OCI-LY7 (cell line): ENCODE measurements around the gene ENAH. TPM values are rescaled to one million over a fixed set of nuclear protein-coding genes. Genes with fewer than 3 reads are reported as not detected.

Experiments used
- BruUV-seq: library from RNA; stranded (reverse); fragments of 400-500 nt; replicated peaks from 2 replicates; lab custom pipeline; 2021; lab: Mats Ljungman, UMichigan
- CTCF ChIA-PET: fragments of 300-600 bp; sonication (Branson Sonifier 250); formaldehyde crosslinking; loops from one replicate; lab custom pipeline; 2022; ENCODE audit warnings: antibody characterized with exemption; ENCODE audit not compliant: unreplicated experiment; lab: Charles Lee
- POLR2A ChIA-PET: fragments of 300-600 bp; sonication (Branson Sonifier 250); formaldehyde crosslinking; loops from one replicate; lab custom pipeline; 2022; ENCODE audit warnings: antibody characterized with exemption; lab: Charles Lee
- DNase-seq: peaks from one replicate; pipeline ENCODE4 v3.0.0-alpha.2; 2015; ENCODE audit warnings: low spot score
- H2AFZ ChIP-seq: fragments of 200-600 bp; sonication (generic), shearing (Covaris generic); 2 replicates; pipeline ENCODE4 v1.6.1; 2014; ENCODE audit warnings: mild to moderate bottlenecking, antibody characterized with exemption, low read length, moderate library complexity
- H3K27ac ChIP-seq: fragments of 200-600 bp; sonication (generic); 2 replicates; pipeline ENCODE4 v1.5.1; 2014; ENCODE audit warnings: mixed run types, low read depth, mild to moderate bottlenecking, moderate library complexity, low read length, inconsistent platforms; ENCODE audit not compliant: poor library complexity, severe bottlenecking
- H3K36me3 ChIP-seq: fragments of 200-600 bp; sonication (generic); 2 replicates; pipeline ENCODE4 v1.6.1; 2014; ENCODE audit warnings: mild to moderate bottlenecking, antibody characterized with exemption, low read length, moderate library complexity, mixed read lengths; ENCODE audit not compliant: insufficient read depth
- H3K4me1 ChIP-seq: fragments of 200-600 bp; sonication (generic); 2 replicates; pipeline ENCODE4 v1.5.1; 2014; ENCODE audit warnings: mild to moderate bottlenecking, low read length; ENCODE audit not compliant: insufficient read depth, poor library complexity, severe bottlenecking
- H3K4me2 ChIP-seq: fragments of 200-600 bp; sonication (generic); 2 replicates; pipeline ENCODE4 v1.6.1; 2014; ENCODE audit warnings: mild to moderate bottlenecking, low read length
- H3K4me3 ChIP-seq: fragments of 200-600 bp; sonication (generic); 2 replicates; pipeline ENCODE4 v1.5.1; 2014; ENCODE audit warnings: mild to moderate bottlenecking, low read depth, low read length; ENCODE audit not compliant: poor library complexity, severe bottlenecking
- H3K79me2 ChIP-seq: fragments of 200-600 bp; sonication (generic); 2 replicates; pipeline ENCODE4 v1.6.1; 2016; ENCODE audit warnings: low read depth, mild to moderate bottlenecking, low read length, moderate library complexity, mixed read lengths; ENCODE audit not compliant: insufficient read depth
- H3K9me2 ChIP-seq: fragments of 200-600 bp; sonication (generic); 2 replicates; pipeline ENCODE4 v1.6.1; 2016; ENCODE audit warnings: mild to moderate bottlenecking, low read length, mixed read lengths; ENCODE audit not compliant: insufficient read depth
- H3K9me3 ChIP-seq: fragments of 200-600 bp; sonication (generic); 2 replicates; pipeline ENCODE4 v1.6.1; 2014; ENCODE audit warnings: mild to moderate bottlenecking, mixed run types, low read length, mixed read lengths
- H4K20me1 ChIP-seq: fragments of 200-600 bp; sonication (generic); 2 replicates; pipeline ENCODE4 v1.6.1; 2014; ENCODE audit warnings: mild to moderate bottlenecking, antibody characterized with exemption, low read length, moderate library complexity, mixed read lengths; ENCODE audit not compliant: insufficient read depth
- CTCF ChIP-seq: fragments of 200-600 bp; sonication (generic); conservative IDR thresholded peaks from 2 replicates; pipeline ENCODE4 v1.5.1; 2014; ENCODE audit warnings: mild to moderate bottlenecking, antibody characterized with exemption, low read length, moderate library complexity, mixed read lengths
- EZH2phosphoT487 ChIP-seq: fragments of 200-600 bp; sonication (generic); IDR thresholded peaks from 2 replicates; pipeline ENCODE4 v1.6.1; 2018; ENCODE audit warnings: low read depth, borderline replicate concordance, mild to moderate bottlenecking, mixed run types, antibody characterized with exemption, low read length, moderate library complexity, mixed read lengths
- intact Hi-C: fragments of 100-400 bp; cut with micrococcal nuclease; formaldehyde crosslinking; loops from one replicate; pipeline ENCODE4 v1.10.0; 2022; ENCODE audit not compliant: unreplicated experiment
- total RNA-seq, 2 experiments: library from RNA; depleted of rRNA in 1 of 2; stranded (reverse); fragments of >200 nt in 1 of 2; shearing (Covaris generic) in 1 of 2; gene quantifications; 2 replicates each; pipeline ENCODE4 v1.2.3, GENCODE V29; 2014 to 2022

Gene ENAH
- total RNA-seq, 2 experiments from 2014 or later = 4.6 to 18.1 TPM

GRCh38 chr1:225587310-225587709 lies 65.6 kb downstream of the ENAH start:
- H3K9me3 ChIP-seq = no peaks in the 10 kb centered on the region
- no peak for DNase-seq
- H3K79me2 ChIP-seq = no peaks in the 10 kb centered on the region
- H3K36me3 ChIP-seq = no peaks in the 10 kb centered on the region
- H2AFZ ChIP-seq = no peak overlapping the region
- CTCF ChIA-PET = no interaction called here
- no peak overlapping the region for H3K4me2 ChIP-seq
- no peaks in the 10 kb centered on the region for H4K20me1 ChIP-seq
- H3K4me1 ChIP-seq = no peaks in the 10 kb centered on the region
- TF ChIP-seq EZH2phosphoT487 (no peak), CTCF (no peak)
- H3K9me2 ChIP-seq = no peaks in the 10 kb centered on the region
- H3K4me3 ChIP-seq = no peak overlapping the region
- intact Hi-C loops = no loop called here
- no peak overlapping the region for H3K27ac ChIP-seq
- POLR2A ChIA-PET = no interaction called here
- BruUV-seq = no TSS peak

GRCh38 chr1:225581186-225581585 lies 71.7 kb downstream of the ENAH start:
- Histone ChIP-seq H3K9me3 (no peaks in the 10 kb centered on the region), H3K79me2 (no peaks in the 10 kb centered on the region), H2AFZ (no peak overlapping the region), H3K9me2 (no peaks in the 10 kb centered on the region), H3K4me3 (no peak overlapping the region), H3K36me3 (no peaks in the 10 kb centered on the region), H4K20me1 (no peaks in the 10 kb centered on the region), H3K4me2 (no peak overlapping the region), H3K4me1 (peaks cover 24% of the 10 kb centered on the region), H3K27ac (no peak overlapping the region)
- CTCF ChIA-PET = interaction anchor here (1.0 kb wide), 1 partner anchor 41 kb away, joined by 5 read pairs; no protein-coding TSS in a partner anchor
- DNase-seq = no peak
- POLR2A ChIA-PET = interaction anchor here (0.6 to 1.4 kb wide), 4 partner anchors 14 to 417 kb away, joined by 3 to 4 read pairs (median 4); no protein-coding TSS in a partner anchor
- intact Hi-C loops = no loop called here
- BruUV-seq = no TSS peak
- TF ChIP-seq EZH2phosphoT487 (no peak), CTCF (no peak)
